G401 (cell line): ENCODE results near the gene CCDC69. TPM values are rescaled to one million over a fixed set of nuclear protein-coding genes. Genes with fewer than 3 reads are reported as not detected.

ENCODE experiments used
- DNase-seq: peaks from one replicate; pipeline ENCODE4 v3.0.0-alpha.2; 2015; ENCODE audit warnings: low spot score
- in situ Hi-C: cut with HindIII; loops from 2 replicates; pipeline ENCODE4 v1.10.0; 2016; ENCODE audit warnings: low sequenced_read_pairs, mixed read lengths
- total RNA-seq: library from RNA; depleted of rRNA; stranded (reverse); fragments of >200 nt; shearing (Covaris generic); gene quantifications from 2 replicates; pipeline ENCODE4 v1.2.3, GENCODE V29; 2014; rRNA removed

CCDC69 gene
- total RNA-seq, 1 experiment from 2014 or later: 3.9 TPM

DNA sequence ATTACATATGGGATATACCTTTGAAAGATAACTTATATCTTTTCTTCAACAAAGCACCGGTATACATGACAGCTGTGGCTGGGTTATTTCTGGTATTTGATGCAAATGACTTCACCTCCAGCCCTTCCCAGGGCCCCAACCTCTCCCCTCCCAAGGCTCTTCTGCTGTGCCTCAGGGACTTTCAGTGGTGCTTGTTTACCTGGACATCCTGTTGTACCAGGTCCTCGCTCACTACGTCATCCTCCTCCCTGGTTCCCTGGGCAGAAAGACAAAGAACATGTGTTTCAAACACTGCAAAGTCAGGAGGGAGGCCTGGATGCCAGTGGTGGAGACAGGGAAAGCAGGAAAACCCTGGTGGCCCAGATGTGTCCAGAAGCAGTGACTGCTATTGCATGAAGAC lies 89.7 kb downstream of the CCDC69 start:
- in situ Hi-C loops: no loop called here
- no peak for DNase-seq

DNA sequence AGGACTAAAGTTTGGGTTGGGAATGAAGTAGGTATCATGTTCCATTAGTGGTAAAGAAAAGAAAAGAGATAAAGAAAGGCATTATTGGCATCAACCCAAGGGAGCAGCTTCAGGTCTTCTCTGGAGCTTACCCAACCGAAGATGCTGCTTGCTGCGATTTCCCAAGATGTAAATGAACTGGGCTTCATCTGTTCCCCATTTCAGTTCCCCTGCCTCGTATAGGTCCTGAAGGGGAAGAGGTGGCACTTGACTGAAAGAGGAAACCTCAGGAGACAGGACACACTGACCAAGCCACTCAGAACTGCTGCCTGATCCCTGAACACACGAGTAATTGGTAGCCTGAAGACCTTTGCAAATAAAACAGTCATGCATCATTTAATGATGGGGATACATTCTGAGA lies 90.9 kb downstream of the CCDC69 start:
- DNase-seq: no peak
- in situ Hi-C loops: no loop called here

Other genes with a start within 250 kb of the CCDC69 start
- gene GPX3, start 203.5 kb downstream of the CCDC69 start, total RNA-seq: 8.4 and 15.5 TPM in 2 replicates
- gene TNIP1, start 143.1 kb downstream of the CCDC69 start, total RNA-seq: 32.2 and 40.4 TPM in 2 replicates
- 299 and 371 TPM in 2 replicates for gene ANXA6, start 66.3 kb downstream of the CCDC69 start, total RNA-seq
- 35.0 and 39.8 TPM in 2 replicates for gene GM2A, start 29.1 kb upstream of the CCDC69 start, total RNA-seq
- not detected in 2 replicates for gene SLC36A3, start 79.7 kb upstream of the CCDC69 start, total RNA-seq
- not detected in 2 replicates for gene SLC36A2, start 123.5 kb upstream of the CCDC69 start, total RNA-seq
- 2.0 and 4.4 TPM in 2 replicates for gene SLC36A1, start 223.5 kb upstream of the CCDC69 start, total RNA-seq